Measurements from ENCODE around the gene MED7. TPM values are rescaled to one million over a fixed set of nuclear protein-coding genes. Genes with fewer than 3 reads are reported as not detected.

The MED7 gene
- total and polyA plus RNA-seq, 2 of the 4 experiments (the other 2 are of a cell fraction): 8.6 to 9.0 TPM

- WGBS, 2 experiments (ENCODE audit: extremely low coverage in 2 of 2, insufficient read length in 1 of 2): no CpG with 5 or more reads among the region's 3 CpGs
- no peak overlapping the region for H3K9ac ChIP-seq (ENCODE audit: low read depth, low read length)
- BruUV-seq (replicated peaks): no TSS peak
- no peak overlapping the region for H4K91ac ChIP-seq (ENCODE audit: insufficient read depth, low read depth, low read length)
- no peak overlapping the region for H3K27ac ChIP-seq (ENCODE audit: insufficient read depth, low read length)
- H4K20me1 ChIP-seq (ENCODE audit: insufficient read depth, low read length): no peaks in the 10 kb centered on the region
- H2AFZ ChIP-seq (replicated peaks; ENCODE audit: low read length, poor library complexity): no peak overlapping the region
- no peak for DNase-seq
- no peak overlapping the region for H2BK5ac ChIP-seq (ENCODE audit: low read depth, low read length, poor library complexity, severe bottlenecking)
- H2BK15ac ChIP-seq (ENCODE audit: low read depth, low read length): no peak overlapping the region
- intact Hi-C loops (cut with micrococcal nuclease) (no loop called here), dilution Hi-C loops (cut with HindIII; ENCODE audit: low sequenced_read_pairs, unreplicated experiment) (no loop called here), in situ Hi-C loops (cut with MboI; ENCODE audit: low sequenced_read_pairs) (no loop called here)
- ChIA-PET CTCF (no interaction called here), POLR2A (ENCODE audit: unreplicated experiment) (no interaction called here)
- H3K9me1 ChIP-seq (ENCODE audit: insufficient read depth, low read length): no peaks in the 10 kb centered on the region
- no peak overlapping the region for H3K4me2 ChIP-seq (ENCODE audit: low read depth, low read length)
- no peaks in the 10 kb centered on the region for H3K4me1 ChIP-seq (ENCODE audit: control insufficient read depth, insufficient read depth, low read length)
- no peak overlapping the region for H3K18ac ChIP-seq (ENCODE audit: low read depth, low read length)
- no peak overlapping the region for H3K14ac ChIP-seq (replicated peaks; ENCODE audit: low read depth, low read length)
- H3K36me3 ChIP-seq (ENCODE audit: control insufficient read depth, insufficient read depth, low read length): no peaks in the 10 kb centered on the region
- no peak overlapping the region for H4K5ac ChIP-seq (ENCODE audit: low read depth, low read length)
- ATAC-seq (ENCODE audit: low read depth): no peak
- no peaks in the 10 kb centered on the region for H3K79me1 ChIP-seq (ENCODE audit: low read depth in 1 of 2, low read length in 2 of 2)
- TF ChIP-seq MAFK (IDR thresholded peaks at IDR 0.05; ENCODE audit: low read depth, low read length) (no peak), CHD1 (IDR thresholded peaks at IDR 0.05; ENCODE audit: low read depth, low read length) (no peak), CTCF (conservative IDR thresholded peaks at IDR 0.05; ENCODE audit: low read depth, low read length) (no peak), MAZ (IDR thresholded peaks at IDR 0.05; ENCODE audit: borderline replicate concordance, low read depth, low read length) (no peak), SMC3 (IDR thresholded peaks at IDR 0.05; ENCODE audit: low read depth, low read length) (no peak), CEBPB (IDR thresholded peaks at IDR 0.05; ENCODE audit: low read depth, low read length) (no peak)
- no peak overlapping the region for H3K4ac ChIP-seq (ENCODE audit: low read depth, low read length)
- peaks cover 8% of the 10 kb centered on the region for H3K27me3 ChIP-seq (ENCODE audit: control insufficient read depth, insufficient read depth, low read length)
- no peak overlapping the region for H2BK120ac ChIP-seq (ENCODE audit: low read depth, low read length)
- no peak overlapping the region for H3K56ac ChIP-seq (ENCODE audit: extremely low read depth, insufficient read depth, low read length)
- no peak overlapping the region for H2AK9ac ChIP-seq (replicated peaks; ENCODE audit: low read depth, low read length, poor library complexity)
- no peaks in the 10 kb centered on the region for H3K9me3 ChIP-seq (ENCODE audit: control insufficient read depth, insufficient read depth, low read length)
- no peak overlapping the region for H3K23ac ChIP-seq (ENCODE audit: low read depth, low read length)
- H3K4me3 ChIP-seq (ENCODE audit: insufficient read depth, low read depth, low read length): no peak overlapping the region
- no peak overlapping the region for H2BK20ac ChIP-seq (ENCODE audit: low read depth, low read length)
- no peak overlapping the region for H2AK5ac ChIP-seq (ENCODE audit: low read depth, low read length)
- no peak overlapping the region for H4K8ac ChIP-seq (ENCODE audit: low read depth in 2 of 2, low read length in 2 of 2)
These were observed 12.6 kb upstream of the MED7 start for GRCh38 chr5:157155297-157155696.

All from IMR-90 (cell line).